Measurements from ENCODE around the gene TNFRSF14.

- TF ChIP-seq, protein P1, sequence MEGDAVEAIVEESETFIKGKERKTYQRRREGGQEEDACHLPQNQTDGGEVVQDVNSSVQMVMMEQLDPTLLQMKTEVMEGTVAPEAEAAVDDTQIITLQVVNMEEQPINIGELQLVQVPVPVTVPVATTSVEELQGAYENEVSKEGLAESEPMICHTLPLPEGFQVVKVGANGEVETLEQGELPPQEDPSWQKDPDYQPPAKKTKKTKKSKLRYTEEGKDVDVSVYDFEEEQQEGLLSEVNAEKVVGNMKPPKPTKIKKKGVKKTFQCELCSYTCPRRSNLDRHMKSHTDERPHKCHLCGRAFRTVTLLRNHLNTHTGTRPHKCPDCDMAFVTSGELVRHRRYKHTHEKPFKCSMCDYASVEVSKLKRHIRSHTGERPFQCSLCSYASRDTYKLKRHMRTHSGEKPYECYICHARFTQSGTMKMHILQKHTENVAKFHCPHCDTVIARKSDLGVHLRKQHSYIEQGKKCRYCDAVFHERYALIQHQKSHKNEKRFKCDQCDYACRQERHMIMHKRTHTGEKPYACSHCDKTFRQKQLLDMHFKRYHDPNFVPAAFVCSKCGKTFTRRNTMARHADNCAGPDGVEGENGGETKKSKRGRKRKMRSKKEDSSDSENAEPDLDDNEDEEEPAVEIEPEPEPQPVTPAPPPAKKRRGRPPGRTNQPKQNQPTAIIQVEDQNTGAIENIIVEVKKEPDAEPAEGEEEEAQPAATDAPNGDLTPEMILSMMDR (IDR thresholded peaks at IDR 0.05) = no peak
- TF ChIP-seq ZFX (IDR thresholded peaks at IDR 0.05; ENCODE audit: borderline replicate concordance) = no peak
These were observed 39.2 kb upstream of the TNFRSF14 start for GRCh38 chr1:2516946-2517345.

All from 22Rv1 (cell line).